ENCODE data around the gene NCBP1. TPM values are rescaled to one million over a fixed set of nuclear protein-coding genes. Genes with fewer than 3 reads are reported as not detected.

The NCBP1 gene
- total RNA-seq, 2 experiments from 2014 or later: 50.7 to 53.5 TPM

DNA sequence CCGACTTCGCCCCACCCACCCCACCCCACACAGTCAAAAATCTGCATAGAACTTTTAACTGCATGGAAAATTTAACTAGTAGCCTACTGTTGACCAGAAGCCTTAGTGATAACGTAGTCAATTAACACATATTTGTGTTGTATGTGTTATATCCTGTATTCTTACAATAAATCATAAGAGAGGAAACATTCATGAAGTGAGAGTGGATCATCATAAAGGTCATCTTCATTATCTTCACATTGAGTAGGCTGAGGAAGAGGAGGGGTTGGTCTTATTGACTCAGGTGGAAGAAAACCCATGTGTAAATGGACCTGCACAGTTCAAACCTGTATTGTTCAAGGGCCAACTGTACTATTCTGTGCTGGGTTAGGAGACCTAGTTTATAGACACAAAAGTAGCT is 32.1 kb downstream of the NCBP1 start:
- TF ChIP-seq, protein P1, sequence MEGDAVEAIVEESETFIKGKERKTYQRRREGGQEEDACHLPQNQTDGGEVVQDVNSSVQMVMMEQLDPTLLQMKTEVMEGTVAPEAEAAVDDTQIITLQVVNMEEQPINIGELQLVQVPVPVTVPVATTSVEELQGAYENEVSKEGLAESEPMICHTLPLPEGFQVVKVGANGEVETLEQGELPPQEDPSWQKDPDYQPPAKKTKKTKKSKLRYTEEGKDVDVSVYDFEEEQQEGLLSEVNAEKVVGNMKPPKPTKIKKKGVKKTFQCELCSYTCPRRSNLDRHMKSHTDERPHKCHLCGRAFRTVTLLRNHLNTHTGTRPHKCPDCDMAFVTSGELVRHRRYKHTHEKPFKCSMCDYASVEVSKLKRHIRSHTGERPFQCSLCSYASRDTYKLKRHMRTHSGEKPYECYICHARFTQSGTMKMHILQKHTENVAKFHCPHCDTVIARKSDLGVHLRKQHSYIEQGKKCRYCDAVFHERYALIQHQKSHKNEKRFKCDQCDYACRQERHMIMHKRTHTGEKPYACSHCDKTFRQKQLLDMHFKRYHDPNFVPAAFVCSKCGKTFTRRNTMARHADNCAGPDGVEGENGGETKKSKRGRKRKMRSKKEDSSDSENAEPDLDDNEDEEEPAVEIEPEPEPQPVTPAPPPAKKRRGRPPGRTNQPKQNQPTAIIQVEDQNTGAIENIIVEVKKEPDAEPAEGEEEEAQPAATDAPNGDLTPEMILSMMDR (IDR thresholded peaks at IDR 0.05): no peak
- no peak overlapping the region for H3K4me3 Mint-ChIP-seq
- H3K27ac Mint-ChIP-seq: peak overlapping the region; percentile 6
- H3K27me3 ChIP-seq (ENCODE audit: control insufficient read depth in 1 of 2, insufficient read depth in 2 of 2, low read length in 2 of 2): no peaks in the 10 kb centered on the region
- no peaks in the 10 kb centered on the region for H3K9me3 Mint-ChIP-seq
- ChIA-PET POLR2A (no interaction called here), CTCF (no interaction called here)
- ATAC-seq (ENCODE audit: poor library complexity) (no peak), DNase-seq (no peak)
- H3K36me3 ChIP-seq (ENCODE audit: insufficient read depth, low read length): peaks cover 94% of the 10 kb centered on the region
- H3K4me3 ChIP-seq (ENCODE audit: low read length): no peak overlapping the region
- intact Hi-C loops (cut with DNase I, micrococcal nuclease): no loop called here
- peaks cover 96% of the 10 kb centered on the region for H3K36me3 Mint-ChIP-seq (ENCODE audit: low read depth)
- H3K27me3 Mint-ChIP-seq: no peaks in the 10 kb centered on the region
- H3K9me3 ChIP-seq (ENCODE audit: control insufficient read depth in 1 of 2, insufficient read depth in 1 of 2, low read length in 2 of 2): no peaks in the 10 kb centered on the region
- H3K27ac ChIP-seq (ENCODE audit: low read depth in 1 of 2, low read length in 2 of 2): no peak overlapping the region
- no peaks in the 10 kb centered on the region for H3K4me1 ChIP-seq (ENCODE audit: insufficient read depth, low read length)
- H3K4me1 Mint-ChIP-seq (ENCODE audit: low read depth): peaks cover 23% of the 10 kb centered on the region

DNA sequence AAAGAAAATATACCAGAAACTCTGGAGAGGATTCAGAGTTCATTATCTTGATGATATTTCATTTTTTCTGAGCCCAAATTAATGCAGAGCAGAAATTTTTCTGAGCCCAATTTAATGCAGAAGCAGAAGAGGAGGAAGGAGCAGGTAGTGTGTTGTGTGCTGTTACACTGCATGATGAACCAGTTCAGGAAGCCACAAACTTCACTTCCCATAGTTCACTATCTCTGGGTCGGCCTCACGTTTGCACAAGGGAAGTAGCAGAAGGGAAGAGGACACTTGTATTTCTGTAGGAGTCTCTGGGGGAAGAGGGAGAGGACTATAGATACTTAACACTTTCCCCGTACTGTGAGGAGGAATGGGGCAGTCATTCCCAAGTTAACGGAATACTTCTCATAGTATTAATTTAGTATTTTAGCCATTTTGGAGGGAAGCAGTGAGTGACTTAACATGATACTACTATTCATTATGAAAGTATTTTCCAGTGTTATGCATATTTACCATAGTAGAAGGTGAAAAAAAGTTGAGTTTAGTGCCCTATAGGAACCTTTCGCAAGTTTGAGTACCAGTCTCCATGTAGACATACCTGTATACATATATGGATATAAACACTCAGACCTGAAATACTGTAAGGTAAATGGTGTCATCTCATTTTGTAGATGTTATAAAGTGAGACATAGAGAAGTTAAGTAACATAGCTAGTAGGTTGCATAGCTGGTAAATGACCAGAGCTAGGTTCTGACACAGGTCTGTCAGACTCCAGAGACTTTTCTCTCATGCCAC is 33.5 kb downstream of the NCBP1 start:
- no peak overlapping the region for H3K4me3 Mint-ChIP-seq
- DNase-seq (peak in 1 of 14 experiments; percentile 6), ATAC-seq (ENCODE audit: poor library complexity) (no peak)
- Histone ChIP-seq H3K9me3 (ENCODE audit: control insufficient read depth in 1 of 2, insufficient read depth in 1 of 2, low read length in 2 of 2) (no peaks in the 10 kb centered on the region), H3K27ac (ENCODE audit: low read depth in 1 of 2, low read length in 2 of 2) (no peak overlapping the region), H3K36me3 (ENCODE audit: insufficient read depth, low read length) (peaks cover 96% of the 10 kb centered on the region), H3K4me3 (ENCODE audit: low read length) (no peak overlapping the region), H3K4me1 (ENCODE audit: insufficient read depth, low read length) (no peaks in the 10 kb centered on the region), H3K27me3 (ENCODE audit: control insufficient read depth in 1 of 2, insufficient read depth in 2 of 2, low read length in 2 of 2) (no peaks in the 10 kb centered on the region)
- peaks cover 99% of the 10 kb centered on the region for H3K36me3 Mint-ChIP-seq (ENCODE audit: low read depth)
- ChIA-PET POLR2A (no interaction called here), CTCF (no interaction called here)
- peaks cover 18% of the 10 kb centered on the region for H3K4me1 Mint-ChIP-seq (ENCODE audit: low read depth)
- intact Hi-C loops (cut with DNase I, micrococcal nuclease): no loop called here
- H3K27me3 Mint-ChIP-seq: no peaks in the 10 kb centered on the region
- no peaks in the 10 kb centered on the region for H3K9me3 Mint-ChIP-seq
- H3K27ac Mint-ChIP-seq: peak overlapping the region; percentile 6
- TF ChIP-seq, protein P1 (IDR thresholded peaks at IDR 0.05): no peak

DNA sequence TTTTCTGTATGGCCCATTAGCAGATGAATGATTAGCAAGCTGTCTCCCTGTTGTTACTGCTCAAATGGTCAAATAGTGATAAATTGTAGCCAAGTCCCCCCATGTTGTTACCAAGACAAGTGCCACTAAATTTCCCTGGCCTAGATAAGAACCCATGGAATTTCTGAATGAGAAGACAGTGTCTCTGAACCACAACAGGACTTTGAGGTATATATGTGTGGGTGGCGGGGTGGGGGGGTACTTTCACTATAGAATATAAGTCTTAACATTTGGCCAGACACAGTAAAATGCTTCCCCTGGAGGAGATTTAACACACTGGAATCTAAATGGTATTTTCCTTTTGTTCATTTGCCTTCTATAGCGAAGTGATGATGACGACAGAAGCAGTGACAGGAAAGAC is 34.9 kb downstream of the NCBP1 start:
- no peak for ATAC-seq (ENCODE audit: poor library complexity)
- Histone ChIP-seq H3K36me3 (ENCODE audit: insufficient read depth, low read length) (peaks cover 97% of the 10 kb centered on the region), H3K4me3 (ENCODE audit: low read length) (no peak overlapping the region), H3K27ac (ENCODE audit: low read depth in 1 of 2, low read length in 2 of 2) (no peak overlapping the region), H3K27me3 (ENCODE audit: control insufficient read depth in 1 of 2, insufficient read depth in 2 of 2, low read length in 2 of 2) (no peaks in the 10 kb centered on the region), H3K4me1 (ENCODE audit: insufficient read depth, low read length) (no peaks in the 10 kb centered on the region), H3K9me3 (ENCODE audit: control insufficient read depth in 1 of 2, insufficient read depth in 1 of 2, low read length in 2 of 2) (no peaks in the 10 kb centered on the region)
- Mint-ChIP-seq H3K36me3 (ENCODE audit: low read depth) (peaks cover 97% of the 10 kb centered on the region), H3K4me3 (no peak overlapping the region), H3K27me3 (no peaks in the 10 kb centered on the region), H3K27ac (no peak overlapping the region), H3K9me3 (no peaks in the 10 kb centered on the region), H3K4me1 (ENCODE audit: low read depth) (peaks cover 18% of the 10 kb centered on the region)
- TF ChIP-seq, protein P1 (IDR thresholded peaks at IDR 0.05): no peak
- intact Hi-C loops (cut with DNase I, micrococcal nuclease): no loop called here
- no peak for DNase-seq
- POLR2A ChIA-PET: no interaction called here
- CTCF ChIA-PET: no interaction called here
